HG03354 (cell line): ENCODE results near the gene NIM1K.

Experiments used
- ATAC-seq: cut with Tn5 transposase; IDR thresholded peaks from one replicate; pipeline ENCODE4 v1.9.1; 2021; ENCODE audit warnings: mild to moderate bottlenecking; ENCODE audit not compliant: unreplicated experiment, poor library complexity, severe bottlenecking

The NIM1K gene

DNA sequence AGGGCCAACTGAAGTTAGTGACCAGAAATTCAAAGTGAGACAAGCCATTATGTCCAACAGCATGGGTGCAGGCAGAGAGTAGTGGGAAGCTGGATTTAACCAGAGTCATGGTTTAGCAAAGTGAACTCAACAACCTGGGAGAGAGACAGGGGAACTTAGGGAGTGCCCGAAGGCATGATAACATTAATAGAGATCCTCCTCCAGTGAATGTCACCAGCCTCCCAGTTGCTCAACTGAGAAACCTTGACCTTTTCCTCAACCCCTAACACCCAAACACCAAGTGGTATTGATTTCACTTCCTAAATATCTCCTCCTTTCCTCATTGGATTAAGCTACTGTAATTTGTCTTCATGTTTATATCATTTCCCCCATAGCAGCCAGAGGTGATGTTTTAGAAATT lies 78.6 kb downstream of the NIM1K start:
- no peak for ATAC-seq

DNA sequence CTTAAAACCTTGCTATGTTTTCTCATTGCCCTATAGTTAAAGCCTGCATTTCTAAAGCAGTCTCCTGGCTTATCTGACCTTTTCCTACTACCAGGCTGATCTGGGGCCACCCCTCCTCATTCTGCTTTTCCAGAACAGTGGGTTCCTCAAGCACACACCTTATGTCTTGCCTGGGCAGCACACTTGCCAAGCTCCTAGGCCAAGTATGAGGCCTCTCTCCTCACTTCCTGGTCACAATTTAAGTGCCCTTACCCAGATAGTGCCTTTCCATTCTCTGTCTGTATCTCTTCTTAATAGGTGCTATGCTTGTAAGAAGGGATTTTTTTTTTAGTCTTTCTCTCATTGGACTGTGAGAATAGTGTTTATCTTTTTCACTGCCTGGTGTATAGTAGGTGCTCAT lies 81.5 kb downstream of the NIM1K start:
- no peak for ATAC-seq

DNA sequence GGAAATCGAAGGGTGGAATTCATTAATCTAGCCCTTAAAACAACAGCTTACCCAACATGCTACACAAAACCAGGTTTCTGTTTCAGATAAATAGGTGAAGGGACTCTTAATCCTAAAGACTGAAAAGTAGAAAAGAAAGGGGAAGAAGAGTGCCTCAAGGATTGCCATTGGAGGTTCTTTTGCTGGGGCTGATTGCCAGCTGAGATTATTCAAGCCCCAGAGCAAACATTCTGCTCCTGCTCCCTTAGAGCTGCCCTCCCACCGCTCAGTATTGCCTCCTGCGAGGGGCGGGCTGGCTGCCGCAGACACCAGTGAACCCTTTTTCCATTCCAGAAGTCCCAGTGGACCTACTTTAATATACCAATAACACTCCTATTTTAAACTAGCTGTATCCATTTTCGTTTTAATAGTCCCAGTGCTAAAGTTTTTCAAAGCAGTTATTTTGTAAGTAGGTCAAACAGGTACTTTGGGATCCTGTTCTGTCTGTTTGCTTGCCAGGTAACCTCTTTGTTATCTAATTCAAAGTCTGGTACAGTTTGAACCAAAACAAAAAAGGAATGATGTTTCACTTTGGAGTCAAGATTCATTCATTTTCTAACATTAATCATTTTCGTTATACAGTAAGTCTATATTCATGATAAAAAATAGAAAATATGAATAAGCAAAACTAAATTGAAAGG lies 82.5 kb downstream of the NIM1K start:
- ATAC-seq = no peak

DNA sequence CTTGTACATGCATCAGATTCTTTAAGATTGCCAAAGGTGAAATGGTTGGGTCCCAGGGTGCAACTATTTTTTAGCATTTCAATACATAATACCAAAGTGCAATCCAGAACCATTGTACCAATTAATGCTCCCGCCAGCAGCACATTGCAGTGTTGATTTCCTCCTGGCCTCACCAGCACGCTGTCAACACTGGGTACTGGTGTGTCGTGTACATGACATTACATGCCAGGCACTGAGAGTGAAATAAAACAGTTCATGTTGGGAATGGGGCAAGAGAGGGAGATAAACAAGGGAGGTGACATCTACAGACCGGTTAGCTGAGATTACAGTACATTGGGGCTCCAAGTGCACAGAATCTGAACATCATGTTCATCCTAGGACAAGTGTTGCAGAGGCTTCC lies 83.4 kb downstream of the NIM1K start:
- ATAC-seq = no peak

DNA sequence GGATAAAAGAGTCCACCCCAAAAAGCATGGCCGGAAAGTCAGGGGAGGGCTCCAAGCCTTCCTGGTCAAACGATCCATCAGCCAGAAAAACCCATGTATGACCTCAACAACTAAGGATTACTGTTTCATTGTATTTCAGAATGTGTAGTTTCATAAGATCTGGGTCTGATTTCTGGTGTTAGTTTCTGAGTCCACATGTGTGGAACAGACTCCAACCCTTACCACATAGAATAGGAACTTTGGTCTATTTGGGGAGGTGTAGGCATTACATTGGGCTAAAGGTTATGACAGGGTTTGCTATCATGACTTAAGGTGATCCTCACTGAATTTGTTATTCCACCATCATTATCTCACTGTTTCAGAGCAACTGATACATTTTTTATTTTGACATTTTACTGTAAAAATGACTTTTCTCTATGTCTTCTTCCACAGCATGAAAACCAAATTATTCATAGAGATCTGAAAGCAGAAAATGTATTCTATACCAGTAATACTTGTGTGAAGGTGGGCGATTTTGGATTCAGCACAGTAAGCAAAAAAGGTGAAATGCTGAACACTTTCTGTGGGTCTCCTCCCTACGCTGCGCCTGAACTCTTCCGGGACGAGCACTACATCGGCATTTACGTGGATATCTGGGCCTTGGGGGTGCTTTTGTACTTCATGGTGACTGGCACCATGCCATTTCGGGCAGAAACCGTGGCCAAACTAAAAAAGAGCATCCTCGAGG lies 87.7 kb downstream of the NIM1K start:
- no peak for ATAC-seq

DNA sequence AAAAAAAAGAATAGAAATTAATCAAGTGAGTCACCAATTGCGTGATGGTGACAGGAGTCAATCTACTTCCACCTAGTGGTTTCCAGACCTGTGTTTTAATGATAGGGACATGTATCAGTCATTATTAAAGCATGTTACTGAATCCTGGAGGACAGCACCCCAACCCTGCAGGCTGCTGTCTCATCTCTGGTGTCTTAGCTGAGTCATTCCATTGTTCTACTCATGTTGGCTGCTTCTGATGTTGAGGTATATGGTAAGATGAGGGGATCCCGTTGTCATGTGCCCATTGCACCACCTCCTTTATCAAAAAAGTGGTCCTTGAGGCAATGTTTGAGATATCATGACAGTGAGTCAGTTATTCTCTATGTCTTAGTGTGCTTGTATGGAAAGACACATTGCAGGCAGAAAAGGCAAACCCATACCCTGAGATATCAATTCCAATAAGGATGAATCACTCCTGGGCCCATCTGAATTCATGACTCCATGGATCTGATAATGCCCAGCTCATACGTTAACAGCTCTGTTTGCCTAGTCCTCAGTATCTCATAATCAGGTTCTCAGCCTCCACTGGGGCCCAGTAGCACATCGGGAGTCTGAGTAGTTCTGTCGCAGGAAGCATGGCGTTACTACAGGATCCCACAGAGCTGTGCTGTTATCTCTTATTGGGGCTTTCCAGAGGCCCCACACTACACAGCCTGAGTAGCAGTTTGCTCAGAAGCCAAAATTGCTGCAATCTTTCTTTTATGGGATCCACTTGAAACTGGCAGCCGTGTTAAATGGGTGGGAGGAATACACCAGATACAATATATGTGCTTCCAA lies 90.0 kb downstream of the NIM1K start:
- ATAC-seq = no peak

DNA sequence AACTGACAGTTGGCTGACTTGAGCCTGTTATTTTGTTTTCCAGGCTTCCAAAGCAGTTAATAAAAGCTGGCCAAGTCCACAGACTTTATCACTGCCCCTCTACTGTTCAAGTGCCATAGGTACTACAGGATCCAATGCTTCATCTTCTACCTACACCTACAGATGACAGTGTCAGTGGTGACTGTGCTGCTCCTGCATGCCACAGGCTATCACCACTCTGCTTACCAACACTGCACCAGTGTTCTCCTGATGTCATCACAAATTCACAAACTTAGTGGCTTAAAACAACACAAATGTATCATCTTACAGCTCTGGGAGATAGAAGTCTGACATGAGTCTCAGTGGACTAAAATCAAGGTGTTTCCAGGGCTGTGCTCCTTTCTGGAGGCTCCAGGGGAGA lies 94.6 kb downstream of the NIM1K start:
- no peak for ATAC-seq

DNA sequence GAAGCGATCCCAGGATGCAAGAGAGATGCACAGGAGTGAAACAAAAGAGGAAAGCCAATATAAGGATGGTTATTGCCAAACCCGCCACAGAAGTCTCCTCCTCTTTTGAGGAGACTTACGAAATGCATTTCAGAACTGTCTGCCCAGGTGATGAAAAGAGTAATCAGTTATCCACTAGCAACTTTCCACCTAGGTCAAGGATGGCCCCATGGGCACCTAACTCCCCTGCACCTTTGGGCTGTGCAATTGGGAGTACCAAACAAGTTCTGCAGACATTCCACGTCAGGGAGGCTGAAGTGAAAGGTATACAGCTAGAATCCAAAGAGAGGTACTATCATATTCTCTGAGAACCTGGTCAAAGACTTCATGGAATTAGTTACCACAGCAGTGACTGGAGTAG lies 95.5 kb downstream of the NIM1K start:
- ATAC-seq = no peak

DNA sequence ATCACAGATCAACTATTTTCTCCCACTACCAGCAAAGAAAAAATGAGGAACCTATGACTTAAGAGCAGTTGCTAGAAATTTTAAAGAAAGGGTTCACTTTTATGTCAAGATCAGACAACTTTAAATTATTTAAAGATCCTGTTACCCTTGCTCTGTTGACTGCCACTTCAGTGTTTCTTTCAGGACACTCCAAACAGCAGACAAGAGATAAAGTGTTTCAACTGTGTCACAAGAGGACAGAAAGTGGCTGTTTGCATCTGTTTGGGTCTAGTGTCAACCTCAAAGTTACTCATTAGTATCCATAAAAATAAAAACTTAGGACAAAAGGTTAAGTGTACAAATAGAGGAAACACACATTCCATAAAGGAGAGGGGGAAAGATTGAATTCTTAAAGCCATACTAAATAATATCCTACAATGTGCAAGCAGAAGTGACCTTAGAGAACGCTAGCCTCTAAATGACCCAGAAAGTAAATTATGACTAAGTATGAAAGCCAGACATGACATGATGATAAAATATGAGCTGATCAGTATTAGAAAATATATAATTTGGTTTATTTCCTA lies 96.3 kb downstream of the NIM1K start:
- ATAC-seq = no peak

DNA sequence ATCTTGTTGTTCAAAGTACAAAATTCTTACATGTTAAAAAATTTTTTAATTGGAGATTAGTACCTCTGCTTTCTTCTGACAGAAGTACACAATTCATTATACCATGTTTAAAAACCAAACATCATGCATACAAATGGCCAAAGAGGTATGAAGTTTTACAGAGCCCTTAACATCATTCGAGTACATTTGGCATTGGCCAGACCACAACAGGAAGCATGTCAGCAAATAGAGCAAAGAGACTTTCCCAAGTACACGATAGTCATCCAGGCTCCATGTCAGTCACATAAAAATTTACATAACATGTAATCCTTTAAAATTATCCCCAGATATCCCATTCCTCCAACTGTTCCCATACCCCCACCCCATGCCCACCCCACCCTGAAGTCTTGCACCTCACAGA lies 98.7 kb downstream of the NIM1K start:
- ATAC-seq = no peak

DNA sequence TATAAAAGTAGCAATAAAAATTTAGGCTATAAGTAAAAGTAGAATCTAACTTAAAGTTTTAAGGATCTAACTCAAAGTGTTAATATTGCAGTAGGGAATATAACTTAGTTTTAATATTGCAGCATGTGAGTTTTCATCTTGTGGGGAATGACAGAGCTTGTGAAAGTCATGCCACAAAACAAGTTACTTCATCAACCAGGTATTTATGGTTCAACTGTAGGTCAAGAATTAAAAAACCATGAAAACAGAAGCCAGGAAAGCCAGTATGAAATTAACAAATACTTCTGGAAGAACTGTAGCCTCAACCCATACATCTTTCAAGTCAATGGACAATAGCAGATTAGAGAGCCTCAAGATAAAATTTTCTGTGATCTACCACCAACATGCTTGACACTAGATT lies 102.2 kb downstream of the NIM1K start:
- no peak for ATAC-seq

DNA sequence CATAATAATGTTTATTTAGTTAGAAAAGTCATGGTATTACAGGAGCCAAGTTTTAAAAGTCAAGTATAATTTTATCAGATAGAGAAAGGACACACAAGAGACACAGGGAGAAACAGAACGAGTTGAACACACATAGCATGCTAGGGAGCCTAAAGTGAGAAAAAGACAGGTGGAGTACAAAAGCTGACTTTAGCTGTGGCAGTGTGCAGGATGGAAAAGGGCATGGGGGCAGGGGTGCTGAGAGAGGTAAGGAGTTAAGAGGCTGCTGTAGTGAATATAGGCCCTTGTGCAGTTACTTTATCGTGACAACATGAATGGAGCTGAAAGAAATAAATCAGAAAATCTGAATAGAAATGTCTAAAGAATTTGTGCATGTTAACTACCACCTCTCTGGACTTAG lies 103.2 kb downstream of the NIM1K start:
- ATAC-seq = no peak

DNA sequence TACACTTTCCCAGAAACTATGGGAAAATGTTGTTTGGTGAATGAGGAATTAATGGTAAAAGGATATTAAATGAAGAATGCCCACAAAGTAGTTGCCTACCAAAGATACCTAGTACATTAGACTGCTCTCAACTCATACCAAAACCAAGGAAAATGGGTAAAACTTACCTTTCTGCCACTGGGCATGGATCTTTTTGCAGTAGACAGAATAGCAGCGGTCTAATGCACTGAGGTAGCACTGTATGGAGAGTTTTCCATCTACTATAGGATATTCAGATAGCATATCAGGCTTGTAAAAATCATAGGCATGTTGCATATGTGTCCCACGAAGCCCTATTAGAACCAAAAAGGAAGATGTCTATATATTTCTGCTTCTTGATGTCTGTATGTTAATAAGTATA lies 104.8 kb downstream of the NIM1K start:
- ATAC-seq = no peak

DNA sequence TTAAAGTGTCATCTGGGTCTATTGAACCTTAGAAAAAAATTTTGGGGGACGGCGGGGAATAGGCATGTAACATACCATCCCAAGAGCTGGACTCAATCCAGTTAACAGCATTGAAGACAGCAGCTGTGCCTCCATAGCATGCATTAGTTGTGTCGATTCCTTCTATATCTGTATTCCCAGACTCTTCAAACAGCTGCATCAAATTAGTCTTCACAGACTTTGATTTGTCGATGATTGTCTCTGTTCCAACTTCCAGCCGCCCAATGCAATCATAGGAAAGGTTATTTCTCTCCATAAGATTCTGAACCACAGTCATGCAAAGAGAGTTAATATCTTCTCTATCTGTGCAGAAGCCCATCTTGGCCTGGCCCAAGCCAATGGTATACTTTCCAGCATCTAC lies 106.4 kb downstream of the NIM1K start:
- ATAC-seq = no peak

DNA sequence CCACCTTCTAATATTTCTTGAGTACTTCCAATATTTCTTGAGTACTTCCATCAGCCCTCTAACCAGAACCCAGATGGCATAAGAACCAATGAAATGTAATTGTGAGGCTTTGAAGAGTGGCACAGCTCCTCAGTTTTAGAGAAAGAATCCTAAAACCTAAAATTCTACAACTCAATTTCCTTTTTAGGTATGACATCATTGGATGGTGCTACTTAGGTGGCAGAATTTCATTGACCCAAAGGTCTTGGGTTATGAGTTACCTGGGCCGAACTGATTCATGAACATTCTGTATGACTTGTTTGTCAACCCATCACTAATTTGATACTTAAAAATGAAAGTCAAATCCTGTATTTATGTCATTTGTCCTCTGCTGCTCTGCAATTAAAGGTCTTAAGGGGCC lies 108.1 kb downstream of the NIM1K start:
- ATAC-seq = no peak

DNA sequence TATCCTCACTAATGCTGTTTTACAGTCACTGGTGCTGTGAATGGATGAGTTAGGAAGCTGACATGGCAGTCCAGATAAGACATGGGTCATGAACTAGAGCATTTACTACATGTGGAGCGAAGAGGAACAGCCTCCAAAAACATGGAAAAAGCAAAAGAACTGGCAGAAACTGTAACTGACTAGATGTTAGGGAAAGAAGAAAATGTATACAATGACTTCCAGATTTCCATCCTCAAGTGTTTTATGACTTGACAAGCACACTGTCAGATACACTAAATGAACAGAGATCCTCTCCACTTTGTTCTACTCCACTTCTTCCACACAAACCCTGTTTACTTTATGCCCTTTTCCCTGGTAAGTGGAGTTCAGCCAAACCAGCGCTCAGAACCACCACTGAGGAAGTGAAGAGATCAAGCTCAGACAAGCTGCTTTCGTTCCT lies 109.6 kb downstream of the NIM1K start:
- ATAC-seq = no peak

DNA sequence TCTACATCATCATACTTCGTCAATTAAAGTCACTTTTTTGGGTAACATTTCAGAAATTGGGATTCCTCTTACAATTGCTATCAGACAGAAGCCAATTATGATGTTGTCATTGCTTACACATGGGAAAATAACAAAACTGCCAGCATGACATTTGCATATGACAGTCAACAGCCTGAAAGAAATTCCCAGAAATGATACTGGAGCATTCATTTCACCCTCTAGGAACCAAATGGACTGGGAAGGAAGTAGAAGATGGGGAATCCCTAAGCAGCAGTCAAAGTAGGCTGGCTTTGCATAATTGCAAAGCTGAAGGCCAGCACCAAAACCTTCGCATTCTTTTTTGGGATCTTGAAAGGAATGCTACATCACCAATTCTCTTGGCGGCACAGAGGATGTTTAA lies 110.5 kb downstream of the NIM1K start:
- no peak for ATAC-seq

DNA sequence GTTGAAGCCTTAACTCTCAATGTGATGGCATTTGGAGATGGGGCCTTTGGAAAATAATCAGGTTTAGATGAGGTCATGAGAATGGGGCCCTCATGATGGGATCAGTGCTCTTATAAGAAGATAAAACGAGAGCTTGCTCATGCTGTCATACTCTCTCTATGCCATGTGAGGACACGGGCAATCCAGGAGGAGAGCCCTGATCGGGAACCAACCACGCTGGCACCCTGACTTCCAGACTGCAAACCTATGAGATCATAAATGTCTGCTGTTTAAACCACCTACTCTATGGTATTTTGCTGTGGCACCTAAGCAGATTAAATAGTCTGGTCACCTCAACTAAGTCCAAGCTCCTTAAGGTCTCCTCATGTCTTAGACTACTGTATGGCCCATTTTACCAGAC lies 111.2 kb downstream of the NIM1K start:
- no peak for ATAC-seq

DNA sequence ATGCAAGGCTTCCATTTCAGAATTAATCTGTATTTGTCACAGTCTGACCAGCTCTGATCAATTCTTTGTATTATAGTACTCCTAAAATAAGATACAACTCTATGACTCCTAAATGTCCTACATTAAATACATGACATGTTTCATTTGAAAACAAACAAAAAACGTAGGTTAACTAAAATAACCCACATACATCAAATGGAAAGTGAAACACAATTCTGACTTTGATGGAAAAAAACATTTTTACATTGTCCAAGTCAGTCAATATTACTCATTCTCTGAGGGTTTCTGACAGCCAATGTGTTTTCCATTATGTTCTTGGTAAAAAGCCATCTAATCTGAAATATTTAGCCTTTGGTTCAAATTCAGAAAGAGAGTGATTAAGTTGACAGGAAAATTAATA lies 112.5 kb downstream of the NIM1K start:
- ATAC-seq = peak; percentile 69

DNA sequence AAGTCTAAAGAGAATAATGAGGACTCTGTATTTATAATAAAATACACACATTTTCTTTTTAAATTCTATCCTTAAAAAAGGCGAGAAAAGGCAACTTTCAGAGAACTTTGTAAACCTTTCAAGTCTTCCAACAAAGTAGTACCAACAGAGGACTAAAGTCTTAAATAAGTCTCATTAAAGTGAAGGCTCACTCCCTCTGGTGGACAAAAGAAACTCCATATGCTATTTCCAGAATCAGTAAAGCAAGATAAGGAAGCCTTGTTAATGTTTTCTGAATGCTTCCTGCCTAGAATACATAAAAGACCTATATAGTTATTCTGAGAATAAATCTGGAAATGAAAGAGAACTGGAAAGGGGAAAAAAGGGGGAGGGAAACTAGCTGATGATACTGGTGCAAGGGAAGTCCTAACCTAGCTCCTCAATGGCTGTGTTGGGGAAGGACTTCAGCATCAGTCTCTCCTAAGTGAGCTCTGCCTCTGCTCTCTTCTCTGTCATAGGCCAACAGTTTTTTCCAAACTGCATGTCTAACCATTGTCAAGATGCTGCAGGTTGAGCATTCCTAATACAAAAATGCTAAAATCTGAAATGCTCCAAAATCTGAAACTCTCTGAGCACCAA lies 114.0 kb downstream of the NIM1K start:
- peak; percentile 71 for ATAC-seq
